Stimulated activated CD4-positive, alpha-beta T cell treated with anti-CD3 and anti-CD28 coated beads, TNF-alpha, amount 100 ng/mL, for 1 hour (primary cell): ENCODE measurements around the gene GABRB2.

Experiments used
- DNase-seq, 3 donors: peaks; one replicate each; pipeline ENCODE4 v3.0.0-alpha.2; 2020; ENCODE audit warnings: low read depth in 3 of 3, low spot score in 1 of 3

Gene GABRB2

GRCh38 chr5:161481922-161482321 is 64.6 kb downstream of the GABRB2 start:
- no peak for DNase-seq

DNA sequence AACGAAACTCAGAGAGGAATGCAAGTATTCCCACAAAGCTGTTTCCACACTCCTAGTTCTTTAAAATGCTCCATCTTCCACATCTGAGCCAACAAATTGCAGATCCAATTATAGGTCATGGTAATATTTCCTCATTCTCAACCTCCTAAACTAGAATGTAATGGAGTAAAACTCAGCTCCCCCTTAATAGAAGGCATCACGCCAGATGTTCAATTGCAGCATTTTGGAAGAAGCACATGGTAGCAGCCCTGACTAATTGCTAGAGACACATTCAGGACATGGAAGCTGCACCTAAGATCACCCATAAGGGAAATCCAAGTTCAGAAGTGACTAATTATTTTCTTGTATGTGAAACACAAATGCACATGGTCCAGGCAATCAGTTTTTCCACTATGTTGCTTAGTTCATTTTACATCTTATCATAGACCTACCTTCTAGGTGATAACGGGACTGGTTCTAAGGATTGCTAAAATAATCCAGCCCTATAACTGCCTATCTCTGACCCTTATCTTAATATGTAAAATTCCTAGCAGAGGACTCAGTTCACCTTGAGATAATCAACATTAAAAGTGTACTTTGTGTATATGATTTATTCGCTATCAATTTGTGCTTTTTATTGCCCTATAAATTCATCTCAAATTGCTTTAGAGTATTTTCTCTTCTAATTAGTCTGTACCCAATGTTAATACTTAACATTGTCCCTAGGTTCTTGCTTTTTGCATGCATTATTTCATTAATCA is 75.1 kb downstream of the GABRB2 start:
- DNase-seq: no peak

GRCh38 chr5:161467703-161468102 is 78.8 kb downstream of the GABRB2 start:
- DNase-seq: no peak

GRCh38 chr5:161460741-161461140 is 85.8 kb downstream of the GABRB2 start:
- DNase-seq: no peak

DNA sequence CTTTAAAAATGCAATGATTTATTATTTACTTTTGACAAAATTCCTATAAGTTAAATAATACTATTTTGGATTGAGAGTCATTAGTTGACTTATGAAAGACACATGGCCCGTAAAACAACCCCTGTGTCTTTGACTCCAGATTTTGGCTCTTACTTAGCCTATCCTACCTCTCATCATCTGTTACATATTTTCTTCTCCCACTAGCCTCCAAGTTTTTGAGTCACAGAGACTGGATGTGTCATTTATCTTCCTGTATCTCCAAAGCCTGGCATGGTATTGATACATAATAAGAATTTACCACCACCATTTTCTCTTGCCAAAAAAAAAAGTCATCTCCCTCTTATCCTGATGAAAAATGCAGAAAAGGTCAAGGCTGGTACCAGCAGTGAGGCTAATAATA is 99.9 kb downstream of the GABRB2 start:
- no peak for DNase-seq

- no peak for DNase-seq
These were observed 104.1 kb downstream of the GABRB2 start for GRCh38 chr5:161442471-161442870.

DNA sequence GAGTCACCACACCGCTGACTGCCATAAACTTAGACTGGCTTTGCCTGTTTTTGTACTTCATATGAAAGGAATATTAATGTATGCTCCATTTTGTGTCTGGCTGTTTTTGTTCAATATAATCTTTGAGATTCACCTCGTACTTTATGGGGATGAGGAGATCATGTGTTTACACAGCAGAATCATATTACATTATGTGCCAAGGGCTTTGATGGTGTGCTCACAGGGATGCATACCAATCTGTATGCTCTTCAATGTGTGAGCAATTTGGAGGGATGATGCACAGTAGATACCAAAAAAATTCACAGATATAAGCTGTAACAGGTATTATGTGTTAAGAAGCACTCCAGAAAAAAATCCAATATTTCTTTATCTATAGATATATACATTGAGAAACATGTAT is 113.7 kb downstream of the GABRB2 start:
- no peak for DNase-seq

GRCh38 chr5:161431963-161432362 is 114.6 kb downstream of the GABRB2 start:
- no peak for DNase-seq

DNA sequence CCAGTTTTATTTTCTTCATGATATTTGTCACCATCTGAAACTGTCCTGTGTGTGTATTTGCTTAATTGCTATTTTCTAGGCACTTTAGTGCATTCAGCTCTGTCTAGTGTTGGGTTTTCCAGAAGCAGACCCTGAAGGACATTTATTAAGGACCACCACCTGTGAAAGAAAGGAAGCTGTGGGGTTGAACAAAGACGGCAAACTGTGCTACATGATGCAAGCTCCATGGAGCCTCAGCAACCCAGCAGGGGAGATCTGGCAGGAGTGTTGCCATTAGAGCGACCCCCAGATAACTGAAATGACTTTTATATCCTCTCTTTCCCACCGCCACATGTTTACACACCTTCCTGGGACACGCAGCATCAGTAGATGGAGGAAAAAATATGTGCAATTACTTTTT is 125.5 kb downstream of the GABRB2 start:
- DNase-seq: no peak

DNA sequence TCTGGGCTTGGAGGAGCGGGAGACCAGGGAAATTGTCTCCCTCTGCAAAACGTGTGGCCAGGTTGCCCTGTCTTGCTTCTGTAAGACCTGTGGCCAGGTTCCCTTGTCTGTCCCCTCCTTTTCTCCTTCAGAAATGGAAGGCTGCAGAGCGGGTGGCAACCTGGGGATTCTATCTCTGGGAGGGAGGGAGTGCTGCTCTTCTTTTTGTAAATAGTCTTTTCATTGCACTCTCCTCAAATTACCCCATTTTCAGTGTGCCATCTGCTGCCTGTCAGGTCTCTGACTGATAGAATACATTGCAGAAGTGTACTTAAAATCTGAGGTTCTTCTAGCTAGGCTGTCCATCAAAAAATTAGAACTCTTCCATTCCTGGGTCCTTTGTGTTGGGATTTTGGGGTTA is 126.0 kb downstream of the GABRB2 start:
- DNase-seq: no peak

- no peak for DNase-seq
These were observed 131.6 kb downstream of the GABRB2 start for GRCh38 chr5:161414896-161415295.

GRCh38 chr5:161414037-161414436 is 132.5 kb downstream of the GABRB2 start:
- DNase-seq: no peak

GRCh38 chr5:161412792-161413191 is 133.7 kb downstream of the GABRB2 start:
- DNase-seq: no peak

DNA sequence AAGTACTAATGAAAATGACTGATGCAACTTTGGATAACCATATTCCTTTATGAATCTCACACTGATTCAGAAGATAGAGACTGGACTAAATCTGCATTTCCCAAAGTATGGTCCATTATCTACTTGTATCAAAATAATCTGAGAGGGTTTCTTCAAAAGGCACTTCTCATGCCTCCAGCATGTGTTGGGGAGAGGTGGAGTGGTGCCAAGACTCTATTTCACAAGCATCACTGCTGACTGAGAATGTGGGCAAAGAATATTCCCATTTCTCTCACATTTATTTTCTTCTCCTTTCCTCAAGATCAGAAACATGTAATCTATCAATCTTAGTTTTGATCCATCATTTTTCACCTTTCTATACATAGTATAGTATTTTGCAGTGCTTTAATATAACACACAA is 135.4 kb downstream of the GABRB2 start:
- no peak for DNase-seq

GRCh38 chr5:161410640-161411039 is 135.9 kb downstream of the GABRB2 start:
- DNase-seq: no peak

GRCh38 chr5:161409471-161409870 is 137.1 kb downstream of the GABRB2 start:
- DNase-seq: no peak

GRCh38 chr5:161406880-161407279 is 139.6 kb downstream of the GABRB2 start:
- no peak for DNase-seq

GRCh38 chr5:161403996-161404395 is 142.5 kb downstream of the GABRB2 start:
- DNase-seq: no peak

GRCh38 chr5:161403121-161403520 is 143.4 kb downstream of the GABRB2 start:
- DNase-seq: no peak

DNA sequence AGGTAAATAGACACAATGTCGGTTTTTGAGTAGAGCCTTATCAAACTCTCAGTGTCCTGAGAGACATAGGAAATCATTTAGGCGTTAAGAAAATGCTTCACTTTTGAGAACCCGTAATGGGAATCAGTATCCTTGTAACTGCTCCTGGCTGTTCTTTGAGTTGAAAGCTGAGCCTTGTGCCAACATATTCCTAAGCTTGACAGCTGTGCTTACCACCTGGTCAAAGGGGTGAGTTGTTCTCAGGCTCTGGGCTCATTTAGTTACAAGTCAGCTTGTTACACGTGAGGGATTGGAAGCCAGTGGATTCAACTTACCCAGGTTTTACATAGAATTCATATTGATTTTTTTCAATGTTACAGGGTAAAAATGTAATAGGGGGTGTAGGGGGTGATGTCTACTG is 145.9 kb downstream of the GABRB2 start:
- DNase-seq: no peak

GRCh38 chr5:161399996-161400562 is 146.4 kb downstream of the GABRB2 start:
- no peak for DNase-seq

GRCh38 chr5:161397448-161397847 is 149.1 kb downstream of the GABRB2 start:
- DNase-seq: no peak

DNA sequence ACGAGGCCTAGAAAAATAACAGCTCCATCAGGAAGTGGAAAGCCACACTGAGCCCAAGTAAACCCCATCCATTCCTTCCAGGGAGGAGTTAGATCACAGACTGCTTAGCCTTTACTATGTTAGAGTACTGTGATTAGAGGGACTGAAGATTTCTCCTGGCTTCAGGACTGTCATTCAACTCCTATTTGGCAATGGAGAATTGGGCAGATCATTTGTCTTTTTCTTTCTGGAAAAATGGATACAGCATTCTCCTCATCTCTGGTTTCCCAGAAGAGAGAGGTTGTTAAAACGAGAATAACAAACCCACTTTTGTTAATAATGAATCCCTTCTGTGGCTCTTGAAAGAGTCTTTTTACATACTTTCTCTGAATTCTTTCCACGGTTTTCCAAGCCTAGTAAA is 150.4 kb downstream of the GABRB2 start:
- no peak for DNase-seq
